IMR-90 (cell line): ENCODE results near the gene TAS2R50. TPM values are rescaled to one million over a fixed set of nuclear protein-coding genes. Genes with fewer than 3 reads are reported as not detected.

Experiments
- ATAC-seq: fragments of 200-7000 bp; cut with Tn5 transposase; 2 replicates; pipeline ENCODE4 v1.9.1; 2020; ENCODE audit warnings: low read depth, mild to moderate bottlenecking, moderate library complexity
- BruUV-seq: library from RNA; stranded (reverse); fragments of 400-500 nt; replicated peaks from 2 replicates; lab custom pipeline; 2021; lab: Mats Ljungman, UMichigan
- CTCF ChIA-PET: fragments of 300-600 bp; formaldehyde crosslinking; extraction: SDS; loops from one replicate; lab custom pipeline; 2021; ENCODE audit warnings: antibody characterized with exemption; lab: Yijun Ruan, JAX
- POLR2A ChIA-PET: fragments of 300-600 bp; sonication (Branson Sonifier 250); formaldehyde crosslinking; loops from one replicate; lab custom pipeline; 2022; ENCODE audit warnings: antibody characterized with exemption; ENCODE audit not compliant: unreplicated experiment; lab: Charles Lee
- DNase-seq: peaks from one replicate; pipeline ENCODE4 v3.0.0; 2013
- H2AFZ ChIP-seq: replicated peaks from 2 replicates; pipeline ENCODE3; 2013; ENCODE audit warnings: low read length, mild to moderate bottlenecking; ENCODE audit not compliant: poor library complexity
- H2AK5ac ChIP-seq: 2 replicates; pipeline ENCODE4 v1.6.1; 2013; ENCODE audit warnings: low read depth, low read length, inconsistent platforms
- H2AK9ac ChIP-seq: replicated peaks from 2 replicates; pipeline ENCODE3; 2013; ENCODE audit warnings: mild to moderate bottlenecking, low read depth, low read length, moderate library complexity; ENCODE audit not compliant: poor library complexity
- H2BK120ac ChIP-seq: 2 replicates; pipeline ENCODE4 v1.6.1; 2013; ENCODE audit warnings: low read depth, low read length, inconsistent platforms
- H2BK15ac ChIP-seq: 3 replicates; pipeline ENCODE4 v1.6.1; 2013; ENCODE audit warnings: low read depth, low read length, inconsistent platforms
- H2BK20ac ChIP-seq: 2 replicates; pipeline ENCODE4 v1.6.1; 2013; ENCODE audit warnings: low read depth, mild to moderate bottlenecking, inconsistent platforms, low read length, moderate library complexity
- H2BK5ac ChIP-seq: 2 replicates; pipeline ENCODE4 v1.6.1; 2013; ENCODE audit warnings: mild to moderate bottlenecking, low read depth, low read length, inconsistent platforms; ENCODE audit not compliant: poor library complexity, severe bottlenecking
- H3K14ac ChIP-seq: replicated peaks from 2 replicates; pipeline ENCODE4 v1.6.1; 2013; ENCODE audit warnings: low read depth, low read length, inconsistent platforms
- H3K18ac ChIP-seq: 2 replicates; pipeline ENCODE4 v1.6.1; 2013; ENCODE audit warnings: low read depth, low read length, control low read depth
- H3K23ac ChIP-seq: 2 replicates; pipeline ENCODE4 v1.6.1; 2013; ENCODE audit warnings: low read depth, low read length, inconsistent platforms
- H3K27ac ChIP-seq: 2 replicates; pipeline ENCODE4 v1.5.1; 2013; ENCODE audit warnings: mild to moderate bottlenecking, control low read depth, low read length; ENCODE audit not compliant: insufficient read depth
- H3K27me3 ChIP-seq: 2 replicates; pipeline ENCODE4 v1.6.1; 2013; ENCODE audit warnings: low read length; ENCODE audit not compliant: control insufficient read depth, insufficient read depth
- H3K36me3 ChIP-seq: 2 replicates; pipeline ENCODE4 v1.6.1; 2013; ENCODE audit warnings: low read length, mixed read lengths; ENCODE audit not compliant: control insufficient read depth, insufficient read depth
- H3K4ac ChIP-seq: 2 replicates; pipeline ENCODE4 v1.6.1; 2013; ENCODE audit warnings: low read depth, low read length, inconsistent platforms
- H3K4me1 ChIP-seq: 2 replicates; pipeline ENCODE4 v1.6.1; 2013; ENCODE audit warnings: low read length, mixed read lengths; ENCODE audit not compliant: control insufficient read depth, insufficient read depth
- H3K4me2 ChIP-seq: 2 replicates; pipeline ENCODE4 v1.6.1; 2013; ENCODE audit warnings: low read depth, mild to moderate bottlenecking, control low read depth, low read length, moderate library complexity
- H3K4me3 ChIP-seq: 2 replicates; pipeline ENCODE4 v1.5.1; 2013; ENCODE audit warnings: low read depth, mild to moderate bottlenecking, control low read depth, low read length, moderate library complexity; ENCODE audit not compliant: insufficient read depth
- H3K56ac ChIP-seq: 2 replicates; pipeline ENCODE4 v1.6.1; 2013; ENCODE audit warnings: low read length, inconsistent platforms; ENCODE audit not compliant: insufficient read depth; ENCODE audit errors: extremely low read depth
- H3K79me1 ChIP-seq, 2 experiments: 2 replicates each; pipeline ENCODE4 v1.6.1; 2013; ENCODE audit warnings: low read length in 2 of 2, inconsistent platforms in 1 of 2, low read depth in 1 of 2
- H3K9ac ChIP-seq: 2 replicates; pipeline ENCODE4 v1.6.1; 2013; ENCODE audit warnings: low read depth, low read length, control low read depth
- H3K9me1 ChIP-seq: 2 replicates; pipeline ENCODE4 v1.6.1; 2013; ENCODE audit warnings: low read length, inconsistent platforms; ENCODE audit not compliant: insufficient read depth
- H3K9me3 ChIP-seq: 2 replicates; pipeline ENCODE4 v1.6.1; 2013; ENCODE audit warnings: low read length; ENCODE audit not compliant: control insufficient read depth, insufficient read depth
- H4K20me1 ChIP-seq: 2 replicates; pipeline ENCODE4 v1.6.1; 2013; ENCODE audit warnings: low read length, inconsistent platforms; ENCODE audit not compliant: insufficient read depth
- H4K5ac ChIP-seq: 2 replicates; pipeline ENCODE4 v1.6.1; 2013; ENCODE audit warnings: mild to moderate bottlenecking, low read depth, low read length, control low read depth
- H4K8ac ChIP-seq, 2 experiments: 2 replicates each; pipeline ENCODE4 v1.6.1; 2013; ENCODE audit warnings: low read depth in 2 of 2, low read length in 2 of 2, control low read depth in 1 of 2, inconsistent platforms in 1 of 2
- H4K91ac ChIP-seq: 2 replicates; pipeline ENCODE4 v1.6.1; 2013; ENCODE audit warnings: low read depth, low read length, inconsistent platforms; ENCODE audit not compliant: insufficient read depth
- BHLHE40 ChIP-seq: fragments of 150-350 bp; IDR thresholded peaks from 2 replicates; pipeline ENCODE4 v1.6.1; 2016; ENCODE audit warnings: mild to moderate bottlenecking, low read depth, low read length
- CEBPB ChIP-seq: IDR thresholded peaks from 2 replicates; pipeline ENCODE4 v1.6.1; 2012; ENCODE audit warnings: low read depth, low read length, improper control_type of control experiment
- CHD1 ChIP-seq: IDR thresholded peaks from 2 replicates; pipeline ENCODE4 v1.6.1; 2012; ENCODE audit warnings: low read depth, low read length, improper control_type of control experiment
- FOS ChIP-seq: fragments of 150-350 bp; IDR thresholded peaks from 2 replicates; pipeline ENCODE4 v1.6.1; 2016; ENCODE audit warnings: low read depth, low read length
- MAFK ChIP-seq: IDR thresholded peaks from 2 replicates; pipeline ENCODE4 v1.6.1; 2012; ENCODE audit warnings: low read depth, low read length, improper control_type of control experiment
- MAZ ChIP-seq: IDR thresholded peaks from 2 replicates; pipeline ENCODE4 v1.6.1; 2012; ENCODE audit warnings: low read depth, mild to moderate bottlenecking, low read length, improper control_type of control experiment, moderate library complexity, borderline replicate concordance
- MXI1 ChIP-seq: IDR thresholded peaks from 2 replicates; pipeline ENCODE4 v1.6.1; 2012; ENCODE audit warnings: low read depth, mild to moderate bottlenecking, low read length, moderate library complexity, borderline replicate concordance
- NFE2L2 ChIP-seq: fragments of 150-350 bp; IDR thresholded peaks from 2 replicates; pipeline ENCODE4 v1.6.1; 2016; ENCODE audit warnings: low read depth, mild to moderate bottlenecking, low read length
- POLR2A ChIP-seq: IDR thresholded peaks from 2 replicates; pipeline ENCODE4 v1.6.1; 2012; ENCODE audit warnings: mild to moderate bottlenecking, low read depth, low read length
- RAD21 ChIP-seq: IDR thresholded peaks from 2 replicates; pipeline ENCODE4 v1.6.1; 2012; ENCODE audit warnings: low read length, improper control_type of control experiment
- RCOR1 ChIP-seq: IDR thresholded peaks from 2 replicates; pipeline ENCODE4 v1.6.1; 2012; ENCODE audit warnings: mild to moderate bottlenecking, low read length, improper control_type of control experiment; ENCODE audit not compliant: insufficient replicate concordance
- RFX5 ChIP-seq: IDR thresholded peaks from 2 replicates; pipeline ENCODE4 v1.8.0; 2012; ENCODE audit warnings: low read depth, mild to moderate bottlenecking, low read length, moderate library complexity
- SMC3 ChIP-seq: fragments of 150-350 bp; IDR thresholded peaks from 2 replicates; pipeline ENCODE4 v1.6.1; 2016; ENCODE audit warnings: low read depth, mild to moderate bottlenecking, antibody characterized with exemption, low read length, moderate library complexity
- WGBS, 2 experiments: methylation state at CpG; one replicate each; pipeline versions ENCODE4 v1.1.5 to v1.1.7; 2013; ENCODE audit warnings: missing lambda C conversion rate in 2 of 2; ENCODE audit not compliant: insufficient read length in 1 of 2; ENCODE audit errors: extremely low coverage in 2 of 2; 5-methylcytosine and 5-hydroxymethylcytosine counted together
- dilution Hi-C: fragments of 300-500 bp; cut with HindIII; formaldehyde crosslinking; loops from one replicate; pipeline ENCODE4 v1.14.3; 2018; ENCODE audit warnings: low sequenced_read_pairs; ENCODE audit not compliant: unreplicated experiment
- in situ Hi-C: fragments of 300-500 bp; cut with MboI; formaldehyde crosslinking; loops from 3 replicates; pipeline ENCODE4 v1.14.3; 2019; ENCODE audit warnings: low sequenced_read_pairs, inconsistent platforms, mixed read lengths
- intact Hi-C: fragments of 100-400 bp; cut with micrococcal nuclease; formaldehyde crosslinking; loops from 2 replicates; pipeline ENCODE4 v1.10.0; 2022
- polyA plus RNA-seq, 3 experiments: library from polyadenylated mRNA; depleted of rRNA; stranded (reverse); fragments of >200 nt; gene quantifications; 2 replicates each; pipeline ENCODE4 v1.2.3, GENCODE V29; 2012; ENCODE audit warnings: low replicate concordance in 1 of 3
- total RNA-seq: library from RNA; depleted of rRNA; stranded (reverse); fragments of >200 nt; gene quantifications from 2 replicates; pipeline ENCODE4 v1.2.3, GENCODE V29; 2012
- TF ChIP-seq, protein P1 (sequence below): fragments of 150-350 bp; IDR thresholded peaks from 2 replicates; pipeline ENCODE4 v1.6.1; 2017; ENCODE audit warnings: mild to moderate bottlenecking, antibody characterized with exemption, low read length, low read depth
- TF ChIP-seq, protein P2 (sequence below): fragments of 150-350 bp; IDR thresholded peaks from 2 replicates; pipeline ENCODE4 v1.6.1; 2016; ENCODE audit warnings: low read depth, mild to moderate bottlenecking, low read length, moderate library complexity, borderline replicate concordance
- TF ChIP-seq, protein P3 (sequence below): conservative IDR thresholded peaks from 2 replicates; pipeline ENCODE4 v1.5.1; 2012; ENCODE audit warnings: mild to moderate bottlenecking, low read depth, low read length, improper control_type of control experiment

The TAS2R50 gene
- total and polyA plus RNA-seq, 2 of the 4 experiments (the other 2 are of a cell fraction): 2.3 TPM; not detected in 1

DNA sequence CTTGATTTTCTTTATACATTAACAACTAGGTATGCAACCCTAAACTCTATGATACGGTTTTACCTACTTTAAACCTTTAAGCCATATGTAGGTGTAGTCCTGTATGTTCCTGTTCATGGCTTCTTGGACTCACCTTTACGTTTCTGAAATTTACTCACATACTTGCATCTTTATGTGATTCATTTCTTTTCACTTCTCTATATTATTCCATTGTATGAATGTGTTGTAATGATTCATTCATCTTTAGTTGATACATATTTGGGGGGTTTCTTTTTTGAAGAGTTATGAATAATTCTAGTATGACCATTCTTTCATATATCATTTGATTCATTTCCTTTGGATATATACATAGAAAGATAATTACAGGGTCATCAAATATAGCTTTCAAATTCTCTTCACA lies 2.4 kb upstream of the TAS2R50 start:
- Histone ChIP-seq H3K36me3 (peaks cover 4% of the 10 kb centered on the region; the same call in 1 of the 2 replicates), H3K14ac (no peak overlapping the region), H2BK5ac (no peak overlapping the region), H4K8ac (no peak overlapping the region), H3K4me3 (no peak overlapping the region), H2BK20ac (no peak overlapping the region), H2BK120ac (no peak overlapping the region), H3K4me2 (no peak overlapping the region), H3K27me3 (no peaks in the 10 kb centered on the region), H3K4me1 (no peaks in the 10 kb centered on the region), H3K9ac (no peak overlapping the region), H3K4ac (no peak overlapping the region), H3K23ac (no peak overlapping the region), H2BK15ac (no peak overlapping the region), H3K27ac (no peak overlapping the region), H3K56ac (no peak overlapping the region), H4K5ac (no peak overlapping the region), H3K79me1 (0 out of 4 replicates have a peak, but pooled peaks cover 0 to 3% of the 10 kb centered on the region in 2 experiments), H3K9me3 (peaks cover 4% of the 10 kb centered on the region; the same call in 1 of the 2 replicates), H2AFZ (no peak overlapping the region), H3K9me1 (no peaks in the 10 kb centered on the region), H4K91ac (no peak overlapping the region), H2AK5ac (no peak overlapping the region), H4K20me1 (no peaks in the 10 kb centered on the region), H3K18ac (no peak overlapping the region), H2AK9ac (no peak overlapping the region)
- intact Hi-C loops: no loop called here
- ATAC-seq (no peak), DNase-seq (no peak)
- POLR2A ChIA-PET: no interaction called here
- CTCF ChIA-PET: no interaction called here
- in situ Hi-C loops: no loop called here
- dilution Hi-C loops: no loop called here
- TF ChIP-seq RCOR1 (no peak), RAD21 (no peak), MAZ (no peak), FOS (no peak), CHD1 (no peak), POLR2A (no peak), CEBPB (no peak), NFE2L2 (no peak), MXI1 (no peak), BHLHE40 (no peak), SMC3 (no peak), MAFK (no peak), RFX5 (no peak)
- TF ChIP-seq, protein P1, sequence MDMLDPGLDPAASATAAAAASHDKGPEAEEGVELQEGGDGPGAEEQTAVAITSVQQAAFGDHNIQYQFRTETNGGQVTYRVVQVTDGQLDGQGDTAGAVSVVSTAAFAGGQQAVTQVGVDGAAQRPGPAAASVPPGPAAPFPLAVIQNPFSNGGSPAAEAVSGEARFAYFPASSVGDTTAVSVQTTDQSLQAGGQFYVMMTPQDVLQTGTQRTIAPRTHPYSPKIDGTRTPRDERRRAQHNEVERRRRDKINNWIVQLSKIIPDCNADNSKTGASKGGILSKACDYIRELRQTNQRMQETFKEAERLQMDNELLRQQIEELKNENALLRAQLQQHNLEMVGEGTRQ: no peak
- TF ChIP-seq, protein P2, sequence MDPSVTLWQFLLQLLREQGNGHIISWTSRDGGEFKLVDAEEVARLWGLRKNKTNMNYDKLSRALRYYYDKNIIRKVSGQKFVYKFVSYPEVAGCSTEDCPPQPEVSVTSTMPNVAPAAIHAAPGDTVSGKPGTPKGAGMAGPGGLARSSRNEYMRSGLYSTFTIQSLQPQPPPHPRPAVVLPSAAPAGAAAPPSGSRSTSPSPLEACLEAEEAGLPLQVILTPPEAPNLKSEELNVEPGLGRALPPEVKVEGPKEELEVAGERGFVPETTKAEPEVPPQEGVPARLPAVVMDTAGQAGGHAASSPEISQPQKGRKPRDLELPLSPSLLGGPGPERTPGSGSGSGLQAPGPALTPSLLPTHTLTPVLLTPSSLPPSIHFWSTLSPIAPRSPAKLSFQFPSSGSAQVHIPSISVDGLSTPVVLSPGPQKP: no peak
- TF ChIP-seq, protein P3, sequence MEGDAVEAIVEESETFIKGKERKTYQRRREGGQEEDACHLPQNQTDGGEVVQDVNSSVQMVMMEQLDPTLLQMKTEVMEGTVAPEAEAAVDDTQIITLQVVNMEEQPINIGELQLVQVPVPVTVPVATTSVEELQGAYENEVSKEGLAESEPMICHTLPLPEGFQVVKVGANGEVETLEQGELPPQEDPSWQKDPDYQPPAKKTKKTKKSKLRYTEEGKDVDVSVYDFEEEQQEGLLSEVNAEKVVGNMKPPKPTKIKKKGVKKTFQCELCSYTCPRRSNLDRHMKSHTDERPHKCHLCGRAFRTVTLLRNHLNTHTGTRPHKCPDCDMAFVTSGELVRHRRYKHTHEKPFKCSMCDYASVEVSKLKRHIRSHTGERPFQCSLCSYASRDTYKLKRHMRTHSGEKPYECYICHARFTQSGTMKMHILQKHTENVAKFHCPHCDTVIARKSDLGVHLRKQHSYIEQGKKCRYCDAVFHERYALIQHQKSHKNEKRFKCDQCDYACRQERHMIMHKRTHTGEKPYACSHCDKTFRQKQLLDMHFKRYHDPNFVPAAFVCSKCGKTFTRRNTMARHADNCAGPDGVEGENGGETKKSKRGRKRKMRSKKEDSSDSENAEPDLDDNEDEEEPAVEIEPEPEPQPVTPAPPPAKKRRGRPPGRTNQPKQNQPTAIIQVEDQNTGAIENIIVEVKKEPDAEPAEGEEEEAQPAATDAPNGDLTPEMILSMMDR: no peak
- BruUV-seq: no TSS peak
- no CpG with 5 or more reads among the region's 2 CpGs for WGBS, 2 experiments
